Pancreas (tissue), 10 donors: Measurements from ENCODE around the gene ENTR1. TPM values are rescaled to one million over a fixed set of nuclear protein-coding genes. Genes with fewer than 3 reads are reported as not detected.

ENCODE experiments used
- ATAC-seq, 4 donors: fragments of 200-7000 bp; cut with Tn5 transposase; one replicate each; pipeline versions ENCODE4 v1.8.0 to v1.9.1; 2020; ENCODE audit warnings: mild to moderate bottlenecking in 4 of 4, moderate library complexity in 4 of 4
- DNase-seq, 6 donors: peaks; one replicate each; pipeline ENCODE4 v3.0.0-alpha.2; 2020
- FAIRE-seq: peaks from 2 replicates; lab custom pipeline; 2012; peaks lifted over from hg19 to GRCh38; lab: Jason Lieb, UNC
- H3K27ac ChIP-seq, 4 donors: fragments of 200-600 bp; sonication (generic); 1 replicate in 3 of 4; 2 replicates in 1 of 4; pipeline versions ENCODE4 v1.5.0 to v1.8.0; 2020
- H3K27me3 ChIP-seq, 4 donors: fragments of 200-600 bp; one replicate each; pipeline ENCODE4 v1.8.0; 2021
- H3K36me3 ChIP-seq, 3 donors: fragments of 200-600 bp; sonication (generic) in 1 of 3; one replicate each; pipeline versions ENCODE4 v1.5.0 to v1.8.0; 2020 to 2021
- H3K4me1 ChIP-seq, 3 donors: fragments of 200-600 bp; one replicate each; pipeline ENCODE4 v1.8.0; 2021
- H3K4me3 ChIP-seq, 4 donors: fragments of 200-600 bp; sonication (generic) in 2 of 4; one replicate each; pipeline versions ENCODE4 v1.5.0 to v1.8.0; 2020 to 2021
- H3K9me3 ChIP-seq, 4 donors: fragments of 200-600 bp; one replicate each; pipeline ENCODE4 v1.8.0; 2021
- CTCF ChIP-seq, 4 donors: fragments of 200-600 bp; sonication (generic) in 3 of 4; IDR thresholded peaks; one replicate each; pipeline versions ENCODE4 v1.5.0 to v1.8.0; 2021; ENCODE audit warnings: antibody characterized with exemption in 4 of 4
- WGBS, 2 donors: extraction: QIAGEN DNeasy Blood & Tissue Kit; methylation state at CpG; one replicate each; pipeline ENCODE4 v1.1.7; 2013; 5-methylcytosine and 5-hydroxymethylcytosine counted together
- intact Hi-C, 3 donors: fragments of 100-400 bp; cut with DNase I; formaldehyde crosslinking; loops; one replicate each; pipeline versions ENCODE4 v1.11.1 to v1.14.2; 2022
- polyA plus RNA-seq, 2 donors: library from polyadenylated mRNA; stranded (reverse); fragments of 200-250 nt; gene quantifications; one replicate each; pipeline ENCODE4 v1.2.3, GENCODE V29; 2013
- total RNA-seq, 6 donors: library from RNA; stranded (reverse); fragmentation: NEBNext Ultra II Directional in 4 of 6; extraction: Animal tissue kit (Norgen Biotek cat#: 25700) in 4 of 6; gene quantifications; one replicate each; pipeline versions ENCODE4 v1.2.1 to v1.2.4, GENCODE V29; 2021 to 2023
- donor health status: healthy with polysubstance abuse.
- donor health status: DM: no; HTN: no; CAD: no; lungs with moderate emphysema.
- donor health status: DM: no; HTN: no; CAD: no.
- donor health status: control.
- donor health status: control.
- donor health status: Bipolar disorder and iron deficiency.
- donor health status: DM: yes; HTN: yes; CAD: no.
- donor health status: DM: no; HTN: no; CAD: no.
- donor health status: DM: no; HTN: no; CAD: no.
- donor health status: DM: yes; HTN: yes; CAD: no.

The ENTR1 gene
- total RNA-seq (10 to 100 TPM; 13.8 to 29.1 (median 20.4) TPM), polyA plus RNA-seq (10 to 100 TPM; 34.9 to 36.6 TPM)

GRCh38 chr9:136410500-136411287, at the start of gene ENTR1, which contains the start of gene PMPCA:
TSS of gene ENTR1 (minus strand) at chr9:136410614. CDS start at chr9:136410397, 217 bp downstream.
TSS of gene PMPCA (plus strand) at chr9:136410658. CDS start at chr9:136410669, 11 bp downstream.
- DNase-seq (peak; percentile 88 to 97 (median 92)), ATAC-seq (peak; percentile 91 to 97 (median 96)), FAIRE-seq (no peak)
- Histone ChIP-seq H3K9me3 (no peaks in the 10 kb centered on the region), H3K4me3 (peak within 1 kb of the TSS; percentile 72 to 97 (median 89)), H3K27me3 (no peaks in the 10 kb centered on the region), H3K27ac (peak within 1 kb of the TSS; percentile 67 to 74 (median 68)), H3K36me3 (peaks cover 0 to 31% (median 11%) of the 10 kb centered on the region in 3 donors), H3K4me1 (peaks cover 0 to 15% (median 13%) of the 10 kb centered on the region in 3 donors)
- WGBS, 2 donors: 0 to 1% methylated on average over 74 to 83 of the region's 83 CpGs
- no peak for TF ChIP-seq CTCF (IDR thresholded peaks at IDR 0.05)
- intact Hi-C loops: no loop called here

- DNase-seq (no peak), FAIRE-seq (no peak), ATAC-seq (no peak)
- Histone ChIP-seq H3K4me3 (no peak overlapping the region), H3K9me3 (no peaks in the 10 kb centered on the region), H3K36me3 (peaks cover 12 to 98% (median 65%) of the 10 kb centered on the region in 3 donors), H3K4me1 (no peaks in the 10 kb centered on the region), H3K27me3 (no peaks in the 10 kb centered on the region), H3K27ac (no peak overlapping the region)
- no peak for TF ChIP-seq CTCF (IDR thresholded peaks at IDR 0.05)
- WGBS, 2 donors: 92 to 94% methylated on average over 28 of the region's 28 CpGs
- intact Hi-C loops: no loop called here
These were observed 49.0 kb upstream of the ENTR1 start for GRCh38 chr9:136459425-136459824.

- H3K27me3 ChIP-seq: no peaks in the 10 kb centered on the region
- FAIRE-seq (no peak), DNase-seq (no peak), ATAC-seq (no peak)
- peaks cover 3 to 91% (median 53%) of the 10 kb centered on the region in 3 donors for H3K36me3 ChIP-seq
- no peaks in the 10 kb centered on the region for H3K4me1 ChIP-seq
- H3K9me3 ChIP-seq: no peaks in the 10 kb centered on the region
- WGBS, 2 donors: 96% methylated on average over 24 of the region's 24 CpGs
- intact Hi-C loops: no loop called here
- no peak for TF ChIP-seq CTCF (IDR thresholded peaks at IDR 0.05)
- no peak overlapping the region for H3K4me3 ChIP-seq
- no peak overlapping the region for H3K27ac ChIP-seq
These were observed 46.9 kb upstream of the ENTR1 start for GRCh38 chr9:136457326-136457725.

GRCh38 chr9:136456258-136456657, 45.8 kb upstream of the ENTR1 start:
- Histone ChIP-seq H3K36me3 (peaks cover 3 to 86% (median 51%) of the 10 kb centered on the region in 3 donors), H3K27ac (no peak overlapping the region), H3K27me3 (no peaks in the 10 kb centered on the region), H3K4me1 (no peaks in the 10 kb centered on the region), H3K4me3 (no peak overlapping the region), H3K9me3 (no peaks in the 10 kb centered on the region)
- intact Hi-C loops: no loop called here
- TF ChIP-seq CTCF (IDR thresholded peaks at IDR 0.05): no peak
- no peak for FAIRE-seq
- 80 to 83% methylated on average over 9 of the region's 9 CpGs for WGBS, 2 donors
- DNase-seq: no peak
- no peak for ATAC-seq
